ENCODE results near the gene GSG1. TPM values are rescaled to one million over a fixed set of nuclear protein-coding genes. Genes with fewer than 3 reads are reported as not detected.

GSG1 gene
- total RNA-seq, 6 experiments from 2014 or later, result 0.48 to 1.0 (median 0.75) TPM

- Mint-ChIP-seq H3K27me3 (ENCODE audit: insufficient read depth) (peaks cover 2% of the 10 kb centered on the region; the same call in 1 of the 2 replicates), H3K27ac (no peak overlapping the region), H3K36me3 (ENCODE audit: low read depth) (peaks cover 20% of the 10 kb centered on the region), H3K4me3 (no peak overlapping the region), H3K4me1 (ENCODE audit: low read depth) (peaks cover 51% of the 10 kb centered on the region), H3K9me3 (peaks cover 9% of the 10 kb centered on the region)
- no peak for TF ChIP-seq CTCF (IDR thresholded peaks at IDR 0.05)
- DNase-seq, result no peak
Observed at GRCh38 chr12:13112968-13113367, 9.5 kb upstream of the GSG1 start.

DNA sequence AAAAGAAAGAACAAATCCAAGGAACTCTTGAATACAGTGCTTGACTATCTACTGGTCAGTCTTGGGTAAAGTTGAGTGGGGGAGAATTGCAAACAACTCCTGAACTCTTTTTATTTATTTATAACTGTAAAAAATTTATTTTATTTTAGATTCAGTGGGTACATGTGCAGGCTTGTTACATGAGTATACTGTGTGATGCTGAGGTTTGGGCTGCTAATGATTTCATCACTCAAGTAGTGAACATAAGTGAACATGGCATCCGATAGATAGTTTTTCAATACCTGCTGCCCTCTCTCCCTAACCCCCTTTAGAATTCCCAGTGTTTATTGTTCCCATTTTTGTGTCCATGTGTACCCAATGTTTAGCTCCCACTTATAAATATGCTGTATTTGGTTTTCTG lies 3.2 kb upstream of the GSG1 start:
- H3K27me3 Mint-ChIP-seq (ENCODE audit: insufficient read depth), result no peaks in the 10 kb centered on the region
- TF ChIP-seq CTCF (IDR thresholded peaks at IDR 0.05), result no peak
- peaks cover 12% of the 10 kb centered on the region for H3K36me3 Mint-ChIP-seq (ENCODE audit: low read depth)
- H3K9me3 Mint-ChIP-seq, result peaks cover under 1% of the 10 kb centered on the region; the same call in 1 of the 2 replicates
- peaks cover 28% of the 10 kb centered on the region for H3K4me1 Mint-ChIP-seq (ENCODE audit: low read depth)
- no peak overlapping the region for H3K27ac Mint-ChIP-seq
- H3K4me3 Mint-ChIP-seq, result no peak overlapping the region
- no peak for DNase-seq

GRCh38 chr12:13105781-13106180 lies 2.3 kb upstream of the GSG1 start:
- Mint-ChIP-seq H3K27me3 (ENCODE audit: insufficient read depth) (no peaks in the 10 kb centered on the region), H3K36me3 (ENCODE audit: low read depth) (peaks cover 12% of the 10 kb centered on the region), H3K4me1 (ENCODE audit: low read depth) (peaks cover 33% of the 10 kb centered on the region), H3K9me3 (no peaks in the 10 kb centered on the region), H3K4me3 (no peak overlapping the region), H3K27ac (no peak overlapping the region)
- no peak for DNase-seq
- TF ChIP-seq CTCF (IDR thresholded peaks at IDR 0.05), result no peak

GRCh38 chr12:13104409-13104808 lies 942 bp upstream of the GSG1 start:
- no peak for DNase-seq
- no peak overlapping the region for H3K27ac Mint-ChIP-seq
- no peaks in the 10 kb centered on the region; the same call in 1 of the 2 replicates for H3K27me3 Mint-ChIP-seq (ENCODE audit: insufficient read depth)
- no peak overlapping the region for H3K4me3 Mint-ChIP-seq
- H3K36me3 Mint-ChIP-seq (ENCODE audit: low read depth), result peaks cover 8% of the 10 kb centered on the region
- peaks cover 41% of the 10 kb centered on the region for H3K4me1 Mint-ChIP-seq (ENCODE audit: low read depth)
- no peak for TF ChIP-seq CTCF (IDR thresholded peaks at IDR 0.05)
- H3K9me3 Mint-ChIP-seq, result no peaks in the 10 kb centered on the region

DNA sequence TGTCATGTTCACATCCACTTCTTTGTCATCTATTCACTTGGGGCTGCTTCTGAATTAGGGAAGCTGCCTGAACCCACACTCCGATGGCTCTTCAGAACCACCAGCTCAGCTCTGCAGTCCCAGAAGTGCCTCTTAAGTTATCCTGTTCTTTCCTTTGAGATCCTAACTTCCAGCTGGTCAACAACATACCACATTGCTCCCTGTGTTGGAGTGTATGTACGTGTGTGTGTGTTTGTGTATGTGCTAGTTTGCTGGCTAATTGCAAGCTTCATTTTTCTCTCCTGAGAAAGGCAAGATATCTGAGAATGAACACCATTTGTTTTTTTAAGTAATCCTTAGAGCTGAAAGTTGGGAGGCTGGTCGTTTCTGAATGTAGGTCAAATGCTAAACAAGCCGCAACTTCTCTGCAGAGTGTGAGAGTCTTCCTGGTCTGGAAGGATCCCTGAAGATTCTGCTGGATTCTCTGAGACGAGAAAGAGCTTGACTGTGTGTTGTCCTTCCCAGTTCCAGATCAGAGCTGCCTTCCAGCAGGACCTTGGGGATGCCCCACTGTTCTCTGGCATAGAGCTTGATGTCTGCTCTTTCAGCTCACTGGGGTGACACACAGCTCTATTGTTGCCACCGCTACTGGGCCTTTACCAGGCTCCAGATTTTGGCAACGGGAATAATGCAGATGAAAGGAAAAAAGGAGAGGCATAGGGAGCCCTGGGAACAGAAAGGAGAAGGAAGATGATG lies 839 bp downstream of the GSG1 start:
- H3K4me3 Mint-ChIP-seq, result peak overlapping the region; percentile 66
- H3K36me3 Mint-ChIP-seq (ENCODE audit: low read depth), result no peaks in the 10 kb centered on the region
- peaks cover 59% of the 10 kb centered on the region for H3K4me1 Mint-ChIP-seq (ENCODE audit: low read depth)
- H3K9me3 Mint-ChIP-seq, result no peaks in the 10 kb centered on the region
- peak overlapping the region; percentile 99 for H3K27ac Mint-ChIP-seq
- TF ChIP-seq CTCF (IDR thresholded peaks at IDR 0.05), result no peak
- no peaks in the 10 kb centered on the region; the same call in 1 of the 2 replicates for H3K27me3 Mint-ChIP-seq (ENCODE audit: insufficient read depth)
- peak; percentile 39 for DNase-seq

All from HFFc6 (cell line).